Brain microvascular endothelial cell (primary cell): ENCODE results near the gene CSF2RB.

ENCODE experiments used
- DNase-seq: peaks from one replicate; pipeline ENCODE4 v3.0.0-alpha.2; 2020
- H3K27ac ChIP-seq: fragments of 250-450 bp; sonication (Bioruptor Pico); 2 replicates; pipeline ENCODE4 v1.5.1; 2020; ENCODE audit warnings: mild to moderate bottlenecking, moderate library complexity
- H3K27me3 ChIP-seq: fragments of 250-450 bp; sonication (Bioruptor Pico); replicated peaks from 2 replicates; pipeline ENCODE4 v1.5.1; 2020; ENCODE audit warnings: mild to moderate bottlenecking
- H3K36me3 ChIP-seq: fragments of 250-450 bp; sonication (Bioruptor Pico); replicated peaks from 2 replicates; pipeline ENCODE4 v1.5.1; 2020; ENCODE audit warnings: mild to moderate bottlenecking
- H3K4me3 ChIP-seq: 2 replicates; pipeline ENCODE4 v1.5.1; 2011; ENCODE audit warnings: low read depth, mild to moderate bottlenecking, control low read depth, low read length, moderate library complexity
- CTCF ChIP-seq: IDR thresholded peaks from 2 replicates; pipeline ENCODE4 v1.5.1; 2011; ENCODE audit warnings: low read depth, mild to moderate bottlenecking, moderate library complexity, low read length, control low read depth, inconsistent platforms; ENCODE audit errors: missing control alignments
- in situ Hi-C: cut with HindIII; loops from 2 replicates; pipeline ENCODE4 v1.10.0; 2017; ENCODE audit warnings: low sequenced_read_pairs, low pct_ligation_motif_present

The CSF2RB gene

GRCh38 chr22:36913427-36914389 is at the start of gene CSF2RB:
TSS of gene CSF2RB (plus strand) at chr22:36913628. CDS start at chr22:36922208, 8,580 bp downstream.
- in situ Hi-C loops: no loop called here
- Histone ChIP-seq H3K27me3 (no peaks in the 10 kb centered on the region), H3K27ac (no peak within 1 kb of the TSS), H3K36me3 (no peaks in the 10 kb centered on the region), H3K4me3 (no peak within 1 kb of the TSS)
- DNase-seq: no peak
- TF ChIP-seq CTCF: no peak

GRCh38 chr22:36863979-36864378 is 49.4 kb upstream of the CSF2RB start:
- no peak for TF ChIP-seq CTCF

GRCh38 chr22:36864454-36865215 is 48.8 kb upstream of the CSF2RB start:
- in situ Hi-C loops: no loop called here
- no peak for TF ChIP-seq CTCF
- Histone ChIP-seq H3K36me3 (no peaks in the 10 kb centered on the region), H3K4me3 (no peak overlapping the region), H3K27ac (no peak overlapping the region), H3K27me3 (no peaks in the 10 kb centered on the region)
- no peak for DNase-seq

More at GRCh38 chr22:36863979-36864378, 49.4 kb upstream of the CSF2RB start:
- no peak for DNase-seq
- H3K36me3 ChIP-seq: no peaks in the 10 kb centered on the region
- H3K27ac ChIP-seq: no peak overlapping the region
- H3K27me3 ChIP-seq: no peaks in the 10 kb centered on the region
- H3K4me3 ChIP-seq: no peak overlapping the region
- in situ Hi-C loops: no loop called here

- Histone ChIP-seq H3K27me3 (no peaks in the 10 kb centered on the region), H3K4me3 (no peak overlapping the region), H3K27ac (no peak overlapping the region), H3K36me3 (no peaks in the 10 kb centered on the region)
- DNase-seq: no peak
- no peak for TF ChIP-seq CTCF
- in situ Hi-C loops: no loop called here
Observed at GRCh38 chr22:36865346-36865745, 48.1 kb upstream of the CSF2RB start.

- no peak overlapping the region for H3K27ac ChIP-seq
- no peaks in the 10 kb centered on the region for H3K27me3 ChIP-seq
- in situ Hi-C loops: no loop called here
- TF ChIP-seq CTCF: no peak
- H3K36me3 ChIP-seq: no peaks in the 10 kb centered on the region
- H3K4me3 ChIP-seq: no peak overlapping the region
- no peak for DNase-seq
Observed at GRCh38 chr22:36867695-36868094, 45.7 kb upstream of the CSF2RB start.
